HG03139 (cell line): ENCODE measurements around the gene ALK.

ENCODE experiments used
- ATAC-seq: cut with Tn5 transposase; IDR thresholded peaks from one replicate; pipeline ENCODE4 v1.9.1; 2021; ENCODE audit not compliant: unreplicated experiment

ALK gene

GRCh38 chr2:29509397-29509796 lies 412.0 kb downstream of the ALK start:
- ATAC-seq: no peak

GRCh38 chr2:29504746-29505145 lies 416.6 kb downstream of the ALK start:
- no peak for ATAC-seq

- ATAC-seq: no peak
These were observed 418.9 kb downstream of the ALK start for GRCh38 chr2:29502460-29502911.

GRCh38 chr2:29497375-29497774 lies 424.0 kb downstream of the ALK start:
- ATAC-seq: no peak

GRCh38 chr2:29496198-29496597 lies 425.2 kb downstream of the ALK start:
- ATAC-seq: no peak

- ATAC-seq: no peak
These were observed 425.8 kb downstream of the ALK start for GRCh38 chr2:29495536-29496060.

GRCh38 chr2:29495068-29495467 lies 426.3 kb downstream of the ALK start:
- no peak for ATAC-seq

GRCh38 chr2:29492701-29493100 lies 428.7 kb downstream of the ALK start:
- ATAC-seq: no peak

- ATAC-seq: no peak
These were observed 431.3 kb downstream of the ALK start for GRCh38 chr2:29490045-29490444.

- ATAC-seq: no peak
These were observed 431.8 kb downstream of the ALK start for GRCh38 chr2:29489568-29489967.

- ATAC-seq: no peak
These were observed 433.3 kb downstream of the ALK start for GRCh38 chr2:29487967-29488555.

- ATAC-seq: no peak
These were observed 435.8 kb downstream of the ALK start for GRCh38 chr2:29485631-29486030.

GRCh38 chr2:29485117-29485516 lies 436.3 kb downstream of the ALK start:
- ATAC-seq: no peak

- ATAC-seq: no peak
These were observed 438.5 kb downstream of the ALK start for GRCh38 chr2:29482867-29483266.

GRCh38 chr2:29482348-29482747 lies 439.0 kb downstream of the ALK start:
- no peak for ATAC-seq

- ATAC-seq: no peak
These were observed 440.1 kb downstream of the ALK start for GRCh38 chr2:29481313-29481712.

GRCh38 chr2:29480426-29480825 lies 441.0 kb downstream of the ALK start:
- no peak for ATAC-seq

- ATAC-seq: no peak
These were observed 442.0 kb downstream of the ALK start for GRCh38 chr2:29479401-29479800.

- ATAC-seq: no peak
These were observed 442.7 kb downstream of the ALK start for GRCh38 chr2:29478641-29479040.

- ATAC-seq: no peak
These were observed 444.2 kb downstream of the ALK start for GRCh38 chr2:29477186-29477585.

- ATAC-seq: no peak
These were observed 445.9 kb downstream of the ALK start for GRCh38 chr2:29475499-29475898.

GRCh38 chr2:29469961-29470360 lies 451.4 kb downstream of the ALK start:
- ATAC-seq: no peak

- no peak for ATAC-seq
These were observed 451.9 kb downstream of the ALK start for GRCh38 chr2:29469516-29469915.
